K562 (cell line): ENCODE measurements around the gene NR0B2. TPM values are rescaled to one million over a fixed set of nuclear protein-coding genes. Genes with fewer than 3 reads are reported as not detected.

Experiments
- GTF2B ChIP-seq: IDR thresholded peaks from 2 replicates; pipeline ENCODE4 v1.6.1; 2011; ENCODE audit not compliant: insufficient read length; ENCODE audit errors: extremely low read depth
- JUN ChIP-seq, 2 experiments: sonication (generic) in 1 of 2; formaldehyde crosslinking in 1 of 2; IDR thresholded peaks; 2 replicates each; pipeline versions ENCODE4 v1.6.1 to v1.8.0; 2012 to 2022; ENCODE audit warnings: borderline replicate concordance in 2 of 2, mild to moderate bottlenecking in 2 of 2, improper control_type of control experiment in 1 of 2, low read depth in 1 of 2, low read length in 1 of 2, missing genetic modification reagents in 1 of 2
- MGA ChIP-seq: fragments of 450-650 bp; IDR thresholded peaks from 2 replicates; pipeline ENCODE4 v1.6.1; 2016; ENCODE audit warnings: mild to moderate bottlenecking, moderate library complexity
- NELFE ChIP-seq: IDR thresholded peaks from 2 replicates; pipeline ENCODE4 v1.6.1; 2011; ENCODE audit warnings: mild to moderate bottlenecking; ENCODE audit not compliant: insufficient read depth, insufficient read length
- PHTF2 ChIP-seq: fragments of 250-450 bp; sonication (Bioruptor Pico); IDR thresholded peaks from 2 replicates; pipeline ENCODE4 v1.5.0; 2021; ENCODE audit warnings: mild to moderate bottlenecking
- POU5F1 ChIP-seq: fragments of 150-350 bp; IDR thresholded peaks from 2 replicates; pipeline ENCODE4 v1.6.1; 2014; ENCODE audit warnings: borderline replicate concordance, low read length, low read depth, mild to moderate bottlenecking; ENCODE audit not compliant: partially characterized antibody
- SMAD2 ChIP-seq: fragments of 150-350 bp; IDR thresholded peaks from 2 replicates; pipeline ENCODE4 v1.6.1; 2014; ENCODE audit warnings: low read depth, mild to moderate bottlenecking, low read length
- SPI1 ChIP-seq: IDR thresholded peaks from 2 replicates; pipeline ENCODE4 v1.6.1; 2011; ENCODE audit warnings: low read depth, low read length, control low read depth, borderline replicate concordance
- TBP ChIP-seq: optimal IDR thresholded peaks from 2 replicates; pipeline ENCODE3; 2011; ENCODE audit warnings: low read depth, low read length, improper control_type of control experiment
- ZBTB49 ChIP-seq: sonication (generic); formaldehyde crosslinking; IDR thresholded peaks from 2 replicates; pipeline ENCODE4 v1.8.0; 2022; ENCODE audit warnings: missing genetic modification reagents, mild to moderate bottlenecking, borderline replicate concordance
- ZNF77 ChIP-seq: fragments of 250-450 bp; sonication (Bioruptor Pico); IDR thresholded peaks from 2 replicates; pipeline ENCODE4 v1.5.0; 2020
- polyA plus RNA-seq, 8 experiments: library from polyadenylated mRNA; depleted of rRNA in 4 of 8; stranded (reverse) in 5 of 8; unstranded in 3 of 8; fragments of >200 nt; fragmentation: Nextera tagmentation in 2 of 8; fragmentation: Illumina TruSeq in 1 of 8; extraction: Ambion mirVana in 2 of 8; extraction: Trizol in 1 of 8; gene quantifications; 2 replicates each; pipeline versions ENCODE4 v1.2.1 to v1.2.3, GENCODE V29; 2011 to 2014; ENCODE audit warnings: inconsistent platforms in 1 of 8, missing spikeins in 1 of 8
- total RNA-seq, 7 experiments: library from RNA; depleted of rRNA in 6 of 7; stranded (reverse); fragments of >200 nt in 6 of 7; fragmentation: Illumina TruSeq in 2 of 7; extraction: Trizol in 2 of 7; gene quantifications; 2 replicates each; pipeline versions ENCODE4 v1.2.1 to v1.2.3, GENCODE V29; 2011 to 2021; ENCODE audit warnings: low replicate concordance in 1 of 7

Gene NR0B2
- total and polyA plus RNA-seq, 9 of the 15 experiments (the other 6 are each of a cell fraction or from before 2014, with no cell fraction given), result not detected

GRCh38 chr1:26864610-26865480, 48.9 kb downstream of the NR0B2 start (continued):
- TF ChIP-seq MGA, result peak; percentile 46
- no peak for TF ChIP-seq SPI1
- TF ChIP-seq POU5F1, result peak; percentile 41
- TF ChIP-seq PHTF2 (CRISPR knock-in tag), result no peak
- no peak for TF ChIP-seq SMAD2
- peak; percentile 85 for TF ChIP-seq TBP
- no peak for TF ChIP-seq NELFE
- TF ChIP-seq ZBTB49 (CRISPR knock-in tag), result no peak
- TF ChIP-seq JUN (IDR thresholded peaks at IDR 0.05; ENCODE audit: borderline replicate concordance, low read depth, low read length), result no peak
- TF ChIP-seq JUN (CRISPR knock-in tag; IDR thresholded peaks at IDR 0.05; ENCODE audit: borderline replicate concordance), result 0 out of 2 replicates have a peak, but pooled peaks have one; percentile 64
- TF ChIP-seq GTF2B, result no peak
- no peak for TF ChIP-seq ZNF77 (CRISPR knock-in tag)
